Ovary (tissue), 9 donors: ENCODE measurements around the gene GULP1. TPM values are rescaled to one million over a fixed set of nuclear protein-coding genes. Genes with fewer than 3 reads are reported as not detected.

Experiments
- DNase-seq, 5 donors: peaks; one replicate each; pipeline ENCODE4 v3.0.0-alpha.2; 2019 to 2020
- H3K27ac ChIP-seq, 2 donors: fragments of 200-600 bp; one replicate each; pipeline versions ENCODE4 v1.5.1 to v1.8.0; 2019 to 2022
- H3K27me3 ChIP-seq: fragments of 200-600 bp; one replicate; pipeline ENCODE4 v1.8.0; 2022
- H3K36me3 ChIP-seq: fragments of 200-600 bp; sonication (generic); one replicate; pipeline ENCODE4 v1.5.1; 2019
- H3K4me1 ChIP-seq: one replicate; pipeline ENCODE4 v1.8.1; 2013; ENCODE audit warnings: mild to moderate bottlenecking, moderate library complexity; ENCODE audit not compliant: insufficient read depth
- H3K4me3 ChIP-seq: fragments of 200-600 bp; sonication (generic); one replicate; pipeline ENCODE4 v1.5.1; 2017
- H3K9me3 ChIP-seq, 2 donors: fragments of 200-600 bp in 1 of 2; sonication (generic) in 1 of 2; one replicate each; pipeline versions ENCODE4 v1.5.1 to v1.8.1; 2013 to 2019; ENCODE audit warnings: mild to moderate bottlenecking in 1 of 2, moderate library complexity in 1 of 2
- CTCF ChIP-seq, 3 donors: fragments of 450-650 bp in 2 of 3; fragments of 200-600 bp in 1 of 3; IDR thresholded peaks; one replicate each; pipeline versions ENCODE4 v1.5.1 to v1.8.0; 2016 to 2022; ENCODE audit warnings: antibody characterized with exemption in 3 of 3, mild to moderate bottlenecking in 1 of 3
- EP300 ChIP-seq: sonication (generic); formaldehyde crosslinking; IDR thresholded peaks from one replicate; pipeline ENCODE4 v1.6.1; 2017; ENCODE audit warnings: antibody characterized with exemption
- POLR2A ChIP-seq: fragments of 450-650 bp; IDR thresholded peaks from one replicate; pipeline ENCODE4 v1.6.1; 2017; ENCODE audit warnings: antibody characterized with exemption, mild to moderate bottlenecking, moderate library complexity
- WGBS, 3 donors: extraction: QIAGEN DNeasy Blood & Tissue Kit in 1 of 3; methylation state at CpG; one replicate each; pipeline versions ENCODE4 v1.1.5 to v1.1.7; 2013 to 2017; 5-methylcytosine and 5-hydroxymethylcytosine counted together
- intact Hi-C, 4 donors: fragments of 100-400 bp; cut with DNase I; formaldehyde crosslinking; loops; one replicate each; pipeline versions ENCODE4 v1.11.0 to v1.15.1; 2022 to 2023
- polyA plus RNA-seq, 2 donors: library from polyadenylated mRNA; stranded (reverse); fragments of 200-250 nt in 1 of 2; fragments of 350-450 nt in 1 of 2; fragmentation: Illumina TruSeq in 1 of 2; extraction: RNeasy Lipid Tissue Mini Kit (QIAGEN cat#74804) in 1 of 2; gene quantifications; one replicate each; pipeline ENCODE4 v1.2.3, GENCODE V29; 2013 to 2014
- total RNA-seq, 7 donors: library from RNA; depleted of rRNA in 2 of 7; stranded (reverse); fragments of >200 nt in 2 of 7; fragmentation: NEBNext Ultra II Directional in 3 of 7; extraction: Animal tissue kit (Norgen Biotek cat#: 25700) in 3 of 7; gene quantifications; one replicate each; pipeline versions ENCODE4 v1.1.0 to v1.2.4, GENCODE V29; 2016 to 2023
- donor health status: DM: no; HTN: no; CAD: no; lungs with moderate emphysema.
- donor health status: DM: no; HTN: no; CAD: no.
- donor health status: Bipolar disorder and iron deficiency.
- donor health status: DM: yes; HTN: yes; CAD: no.
- donor health status: DM: no; HTN: no; CAD: no.
- donor health status: DM: yes; HTN: yes; CAD: no.

GULP1 gene
- total and polyA plus RNA-seq, 9 donors: 22.3 to 57.7 (median 42.9) TPM

GRCh38 chr2:188628989-188629752 lies 337.5 kb downstream of the GULP1 start:
- H3K27me3 ChIP-seq: no peaks in the 10 kb centered on the region
- 71 to 88% (median 84%) methylated on average over 4 of the region's 4 CpGs for WGBS, 3 donors
- intact Hi-C loops: no loop called here
- no peak overlapping the region for H3K4me3 ChIP-seq
- H3K27ac ChIP-seq: peak overlapping the region in 1 of 2 donors; percentile 61
- no peak for DNase-seq
- no peaks in the 10 kb centered on the region for H3K9me3 ChIP-seq
- H3K36me3 ChIP-seq: no peaks in the 10 kb centered on the region
- peaks cover 14% of the 10 kb centered on the region for H3K4me1 ChIP-seq
- TF ChIP-seq EP300 (no peak), POLR2A (no peak), CTCF (IDR thresholded peaks at IDR 0.05) (no peak)

- Histone ChIP-seq H3K27ac (peak overlapping the region in 1 of 2 donors; percentile 61), H3K9me3 (no peaks in the 10 kb centered on the region), H3K36me3 (no peaks in the 10 kb centered on the region), H3K4me3 (no peak overlapping the region), H3K27me3 (no peaks in the 10 kb centered on the region), H3K4me1 (peaks cover 14% of the 10 kb centered on the region)
- DNase-seq: peak in 3 of 5 donors; percentile 55 to 73 (median 58)
- TF ChIP-seq CTCF (IDR thresholded peaks at IDR 0.05) (no peak), POLR2A (no peak)
- intact Hi-C loops: no loop called here
Measured at GRCh38 chr2:188629753-188630527, 338.3 kb downstream of the GULP1 start.

GRCh38 chr2:188631037-188631809 lies 339.5 kb downstream of the GULP1 start:
- WGBS, 3 donors: 76 to 86% (median 82%) methylated on average over 9 of the region's 9 CpGs
- Histone ChIP-seq H3K4me3 (no peak overlapping the region), H3K27me3 (no peaks in the 10 kb centered on the region), H3K36me3 (no peaks in the 10 kb centered on the region), H3K27ac (peak overlapping the region in 1 of 2 donors; percentile 53), H3K4me1 (peaks cover 14% of the 10 kb centered on the region), H3K9me3 (no peaks in the 10 kb centered on the region)
- TF ChIP-seq POLR2A (no peak), CTCF (IDR thresholded peaks at IDR 0.05) (no peak)
- no peak for DNase-seq
- intact Hi-C loops: no loop called here

GRCh38 chr2:188634656-188635055 lies 343.0 kb downstream of the GULP1 start:
- Histone ChIP-seq H3K4me3 (no peak overlapping the region), H3K4me1 (peaks cover 11% of the 10 kb centered on the region), H3K27ac (no peak overlapping the region), H3K27me3 (no peaks in the 10 kb centered on the region), H3K9me3 (no peaks in the 10 kb centered on the region), H3K36me3 (no peaks in the 10 kb centered on the region)
- no peak for TF ChIP-seq CTCF (IDR thresholded peaks at IDR 0.05)
- no peak for TF ChIP-seq EP300
- no peak for TF ChIP-seq POLR2A
- 52 to 90% (median 69%) methylated on average over 1 of the region's 1 CpG for WGBS, 3 donors
- no peak for DNase-seq
- intact Hi-C loops: no loop called here
